Pancreas (tissue), 10 donors: ENCODE measurements around the gene TXNDC15. TPM values are rescaled to one million over a fixed set of nuclear protein-coding genes. Genes with fewer than 3 reads are reported as not detected.
"Not testable (repeated sequence)": the region's sequence is repeated elsewhere in the genome, so short reads cannot be mapped to it uniquely, and the experiment has no call there.

ENCODE experiments used
- ATAC-seq, 4 donors: fragments of 200-7000 bp; cut with Tn5 transposase; one replicate each; pipeline versions ENCODE4 v1.8.0 to v1.9.1; 2020; ENCODE audit warnings: mild to moderate bottlenecking in 4 of 4, moderate library complexity in 4 of 4
- DNase-seq, 6 donors: peaks; one replicate each; pipeline ENCODE4 v3.0.0-alpha.2; 2020
- FAIRE-seq: peaks from 2 replicates; lab custom pipeline; 2012; peaks lifted over from hg19 to GRCh38; lab: Jason Lieb, UNC
- H3K27ac ChIP-seq, 4 donors: fragments of 200-600 bp; sonication (generic); 1 replicate in 3 of 4; 2 replicates in 1 of 4; pipeline versions ENCODE4 v1.5.0 to v1.8.0; 2020
- H3K27me3 ChIP-seq, 4 donors: fragments of 200-600 bp; one replicate each; pipeline ENCODE4 v1.8.0; 2021
- H3K36me3 ChIP-seq, 3 donors: fragments of 200-600 bp; sonication (generic) in 1 of 3; one replicate each; pipeline versions ENCODE4 v1.5.0 to v1.8.0; 2020 to 2021
- H3K4me1 ChIP-seq, 3 donors: fragments of 200-600 bp; one replicate each; pipeline ENCODE4 v1.8.0; 2021
- H3K4me3 ChIP-seq, 4 donors: fragments of 200-600 bp; sonication (generic) in 2 of 4; one replicate each; pipeline versions ENCODE4 v1.5.0 to v1.8.0; 2020 to 2021
- H3K9me3 ChIP-seq, 4 donors: fragments of 200-600 bp; one replicate each; pipeline ENCODE4 v1.8.0; 2021
- WGBS, 2 donors: extraction: QIAGEN DNeasy Blood & Tissue Kit; methylation state at CpG; one replicate each; pipeline ENCODE4 v1.1.7; 2013; 5-methylcytosine and 5-hydroxymethylcytosine counted together
- intact Hi-C, 3 donors: fragments of 100-400 bp; cut with DNase I; formaldehyde crosslinking; loops; one replicate each; pipeline versions ENCODE4 v1.11.1 to v1.14.2; 2022
- polyA plus RNA-seq, 2 donors: library from polyadenylated mRNA; stranded (reverse); fragments of 200-250 nt; gene quantifications; one replicate each; pipeline ENCODE4 v1.2.3, GENCODE V29; 2013
- total RNA-seq, 6 donors: library from RNA; stranded (reverse); fragmentation: NEBNext Ultra II Directional in 4 of 6; extraction: Animal tissue kit (Norgen Biotek cat#: 25700) in 4 of 6; gene quantifications; one replicate each; pipeline versions ENCODE4 v1.2.1 to v1.2.4, GENCODE V29; 2021 to 2023
- TF ChIP-seq, protein P1 (sequence below), 4 donors: fragments of 200-600 bp; sonication (generic) in 3 of 4; IDR thresholded peaks; one replicate each; pipeline versions ENCODE4 v1.5.0 to v1.8.0; 2021; ENCODE audit warnings: antibody characterized with exemption in 4 of 4
- donor health status: healthy with polysubstance abuse.
- donor health status: DM: no; HTN: no; CAD: no; lungs with moderate emphysema.
- donor health status: DM: no; HTN: no; CAD: no.
- donor health status: control.
- donor health status: control.
- donor health status: Bipolar disorder and iron deficiency.
- donor health status: DM: yes; HTN: yes; CAD: no.
- donor health status: DM: no; HTN: no; CAD: no.
- donor health status: DM: no; HTN: no; CAD: no.
- donor health status: DM: yes; HTN: yes; CAD: no.

Gene TXNDC15
- total and polyA plus RNA-seq, 8 donors = 26.2 to 61.5 (median 34.2) TPM

DNA sequence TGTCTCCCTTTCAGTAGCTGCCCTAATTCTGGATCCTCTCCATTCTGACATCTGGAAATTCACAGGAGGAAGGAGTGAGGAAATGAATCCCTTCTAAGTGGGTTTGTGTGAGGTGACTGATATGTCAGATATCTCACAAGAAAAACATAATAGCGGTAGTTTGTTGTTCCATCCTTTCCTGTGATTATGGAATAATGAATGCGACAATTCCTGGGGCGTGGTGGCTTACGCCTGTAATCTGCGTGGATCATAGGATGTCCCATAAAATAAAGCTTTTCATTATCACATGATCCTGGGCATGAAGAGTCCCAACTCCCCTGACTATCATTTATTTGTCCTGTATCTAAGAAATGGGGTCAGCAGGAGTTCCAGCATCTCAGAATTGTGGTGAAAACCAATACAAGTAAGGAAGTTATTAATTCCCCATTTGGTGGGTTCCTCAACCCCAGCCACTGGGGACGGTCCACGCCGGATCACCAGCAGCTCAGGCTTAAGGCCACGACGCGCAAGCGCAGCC is 28.8 kb upstream of the TXNDC15 start:
- Histone ChIP-seq H3K27me3 (no peaks in the 10 kb centered on the region), H3K4me1 (peaks cover 0 to 18% (median 8%) of the 10 kb centered on the region in 3 donors), H3K4me3 (peak overlapping the region in 3 of 4 donors; percentile 66 to 83 (median 80)), H3K27ac (peak overlapping the region; percentile 81 to 93 (median 90)), H3K36me3 (no peaks in the 10 kb centered on the region), H3K9me3 (no peaks in the 10 kb centered on the region)
- FAIRE-seq (no peak), DNase-seq (no peak), ATAC-seq (peak in 1 of 4 donors; percentile 2)
- TF ChIP-seq, protein P1, sequence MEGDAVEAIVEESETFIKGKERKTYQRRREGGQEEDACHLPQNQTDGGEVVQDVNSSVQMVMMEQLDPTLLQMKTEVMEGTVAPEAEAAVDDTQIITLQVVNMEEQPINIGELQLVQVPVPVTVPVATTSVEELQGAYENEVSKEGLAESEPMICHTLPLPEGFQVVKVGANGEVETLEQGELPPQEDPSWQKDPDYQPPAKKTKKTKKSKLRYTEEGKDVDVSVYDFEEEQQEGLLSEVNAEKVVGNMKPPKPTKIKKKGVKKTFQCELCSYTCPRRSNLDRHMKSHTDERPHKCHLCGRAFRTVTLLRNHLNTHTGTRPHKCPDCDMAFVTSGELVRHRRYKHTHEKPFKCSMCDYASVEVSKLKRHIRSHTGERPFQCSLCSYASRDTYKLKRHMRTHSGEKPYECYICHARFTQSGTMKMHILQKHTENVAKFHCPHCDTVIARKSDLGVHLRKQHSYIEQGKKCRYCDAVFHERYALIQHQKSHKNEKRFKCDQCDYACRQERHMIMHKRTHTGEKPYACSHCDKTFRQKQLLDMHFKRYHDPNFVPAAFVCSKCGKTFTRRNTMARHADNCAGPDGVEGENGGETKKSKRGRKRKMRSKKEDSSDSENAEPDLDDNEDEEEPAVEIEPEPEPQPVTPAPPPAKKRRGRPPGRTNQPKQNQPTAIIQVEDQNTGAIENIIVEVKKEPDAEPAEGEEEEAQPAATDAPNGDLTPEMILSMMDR (IDR thresholded peaks at IDR 0.05) = no peak
- 6% methylated on average over 12 of the region's 12 CpGs for WGBS, 2 donors
- intact Hi-C loops = no loop called here

DNA sequence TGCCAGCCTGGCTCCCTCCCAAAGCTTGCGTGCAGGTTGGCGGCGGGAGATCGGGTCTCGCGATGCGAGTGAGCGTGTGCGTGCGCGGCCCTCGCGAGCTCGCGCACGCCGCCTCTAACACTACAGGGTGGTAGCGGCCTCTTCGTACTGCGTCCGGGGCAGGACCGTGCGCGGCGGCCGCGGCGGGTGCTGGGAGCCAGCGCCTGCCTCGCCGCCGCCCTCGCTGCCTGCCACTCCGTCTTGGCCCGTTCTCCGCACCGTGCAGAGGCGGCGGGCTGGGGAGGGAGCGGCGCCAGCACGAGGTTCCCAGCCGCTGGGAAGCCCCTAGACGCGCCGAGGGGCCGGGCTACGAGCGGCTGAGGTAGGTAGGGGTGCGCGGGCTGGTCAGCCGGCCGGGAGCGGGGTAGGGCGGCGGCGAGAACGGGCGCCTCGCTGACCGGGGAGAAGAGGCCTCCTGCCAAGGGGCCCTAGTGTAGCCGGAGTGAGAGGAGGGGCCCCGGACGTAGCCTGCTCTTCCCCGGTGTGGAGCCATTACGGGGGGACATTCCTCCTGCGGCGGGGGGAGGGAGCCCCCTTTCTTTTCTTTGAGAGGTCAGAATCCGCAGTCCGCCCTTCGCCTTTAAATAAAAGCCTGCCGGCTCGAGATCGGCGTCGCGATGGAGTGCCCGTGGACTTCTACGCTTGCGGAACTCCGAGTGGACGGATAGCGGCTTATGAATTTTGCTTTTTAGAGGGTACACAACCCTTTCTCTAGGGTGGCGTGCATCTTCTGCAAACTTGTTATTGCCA is 28.1 kb upstream of the TXNDC15 start, which contains the start of gene C5orf24:
Gene C5orf24 (plus strand): TSS at position 117 of the 789 bp plus-strand sequence. CDS start 8,933 bp downstream, outside the sequence.
- Histone ChIP-seq H3K4me1 (peaks cover 0 to 18% (median 9%) of the 10 kb centered on the region in 3 donors), H3K27ac (peak within 1 kb of the TSS; percentile 81 to 93 (median 90)), H3K36me3 (no peaks in the 10 kb centered on the region), H3K9me3 (no peaks in the 10 kb centered on the region), H3K4me3 (peak within 1 kb of the TSS; percentile 66 to 90 (median 82)), H3K27me3 (no peaks in the 10 kb centered on the region)
- peak; percentile 93 to 99 (median 96) for DNase-seq
- TF ChIP-seq, protein P1 (IDR thresholded peaks at IDR 0.05) = no peak
- ATAC-seq = peak; percentile 96 to 99 (median 98)
- WGBS, 2 donors = 0 to 1% methylated on average over 71 to 84 of the region's 84 CpGs
- intact Hi-C loops = no loop called here
- FAIRE-seq = no peak

DNA sequence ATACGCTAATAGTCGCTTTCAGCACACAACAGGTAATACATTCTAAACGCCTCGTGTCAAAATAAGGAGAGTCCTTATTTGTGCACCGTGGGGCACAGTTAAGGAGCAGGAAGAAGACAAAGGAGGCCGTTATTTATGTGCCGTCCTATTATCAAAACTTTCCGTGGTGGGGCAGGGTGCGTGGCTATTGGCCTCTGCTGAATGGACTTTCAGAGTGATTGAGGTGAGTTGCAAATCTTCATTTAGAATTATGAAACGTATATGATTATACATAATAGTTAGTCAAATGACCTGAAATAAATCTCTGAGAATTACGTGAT is 27.6 kb upstream of the TXNDC15 start:
- 0 to 1% methylated on average over 11 of the region's 11 CpGs for WGBS, 2 donors
- Histone ChIP-seq H3K27me3 (no peaks in the 10 kb centered on the region), H3K4me3 (peak overlapping the region; percentile 66 to 90 (median 82)), H3K9me3 (no peaks in the 10 kb centered on the region), H3K4me1 (peaks cover 0 to 18% (median 11%) of the 10 kb centered on the region in 3 donors), H3K27ac (peak overlapping the region; percentile 81 to 93 (median 90)), H3K36me3 (no peaks in the 10 kb centered on the region)
- TF ChIP-seq, protein P1 (IDR thresholded peaks at IDR 0.05) = no peak
- intact Hi-C loops = no loop called here
- ATAC-seq (peak in 3 of 4 donors; percentile 1 to 2 (median 1)), DNase-seq (no peak), FAIRE-seq (no peak)

DNA sequence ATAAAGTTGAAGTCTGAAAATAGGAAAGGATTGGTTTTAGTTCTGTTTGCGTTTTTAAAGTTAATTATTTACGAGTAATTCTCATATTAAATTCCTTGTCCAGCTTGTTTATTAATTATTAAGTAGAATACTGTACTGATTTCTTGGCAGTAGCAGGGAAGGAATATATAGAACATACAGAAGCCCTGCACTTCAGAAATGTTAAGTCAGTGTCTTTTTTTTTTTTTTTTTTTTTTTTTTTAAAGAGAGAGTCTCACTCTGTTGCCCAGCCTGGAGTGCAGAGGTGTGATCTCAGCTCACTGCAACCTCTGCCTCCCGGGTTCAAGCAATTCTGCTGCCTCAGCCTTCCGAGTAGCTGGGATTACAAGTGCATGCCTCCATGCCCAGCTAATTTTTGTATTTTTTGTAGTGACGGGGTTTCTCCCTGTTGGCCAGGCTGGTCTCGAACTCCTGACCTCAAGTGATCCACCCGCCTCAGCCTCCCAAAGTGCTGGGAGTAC is 24.7 kb upstream of the TXNDC15 start:
- DNase-seq, H3K27me3 ChIP-seq, H3K27ac ChIP-seq, H3K9me3 ChIP-seq, intact Hi-C loops, H3K36me3 ChIP-seq, ATAC-seq, H3K4me3 ChIP-seq, FAIRE-seq: not testable (repeated sequence)
- H3K4me1 ChIP-seq = peaks cover 0 to 27% (median 18%) of the 10 kb centered on the region in 3 donors
- WGBS, 2 donors = 68 to 69% methylated on average over 7 of the region's 7 CpGs

DNA sequence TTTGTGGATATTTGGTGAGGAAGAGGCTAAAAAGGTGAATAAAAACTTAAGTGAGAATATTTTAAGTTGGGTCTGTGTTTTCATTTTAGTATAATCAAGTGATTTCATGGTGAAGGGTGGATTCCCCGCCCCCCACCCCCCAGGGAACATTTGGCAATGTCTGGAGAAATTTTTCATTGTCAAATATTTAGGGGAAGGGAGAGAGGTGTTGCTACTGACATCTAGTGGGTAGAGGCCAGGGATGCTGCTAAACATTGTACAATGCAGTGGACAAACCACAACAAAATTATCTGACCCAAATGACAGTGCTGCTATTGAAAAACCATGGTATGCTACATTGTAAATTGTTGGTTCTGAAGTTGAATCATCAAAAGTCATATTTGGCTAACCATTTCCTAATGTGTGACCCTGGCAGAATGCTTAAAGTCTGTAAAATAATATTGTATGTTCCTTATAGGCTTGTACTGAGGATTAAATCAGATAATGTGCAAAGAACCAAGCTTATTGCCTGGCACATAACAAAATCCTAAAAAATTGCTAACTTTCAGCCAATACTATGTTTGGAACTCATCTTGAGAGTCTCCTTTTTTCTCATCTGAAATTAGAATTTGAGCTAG is 22.8 kb upstream of the TXNDC15 start:
- intact Hi-C loops = no loop called here
- TF ChIP-seq, protein P1 (IDR thresholded peaks at IDR 0.05) = no peak
- FAIRE-seq = no peak
- Histone ChIP-seq H3K9me3 (no peaks in the 10 kb centered on the region), H3K27me3 (no peaks in the 10 kb centered on the region), H3K4me3 (no peak overlapping the region), H3K36me3 (peaks cover 0 to 16% (median 6%) of the 10 kb centered on the region in 3 donors), H3K27ac (no peak overlapping the region), H3K4me1 (peaks cover 0 to 23% (median 18%) of the 10 kb centered on the region in 3 donors)
- 44 to 45% methylated on average over 1 of the region's 1 CpG for WGBS, 2 donors
- peak in 2 of 4 donors; percentile 30 to 55 for ATAC-seq
- no peak for DNase-seq

DNA sequence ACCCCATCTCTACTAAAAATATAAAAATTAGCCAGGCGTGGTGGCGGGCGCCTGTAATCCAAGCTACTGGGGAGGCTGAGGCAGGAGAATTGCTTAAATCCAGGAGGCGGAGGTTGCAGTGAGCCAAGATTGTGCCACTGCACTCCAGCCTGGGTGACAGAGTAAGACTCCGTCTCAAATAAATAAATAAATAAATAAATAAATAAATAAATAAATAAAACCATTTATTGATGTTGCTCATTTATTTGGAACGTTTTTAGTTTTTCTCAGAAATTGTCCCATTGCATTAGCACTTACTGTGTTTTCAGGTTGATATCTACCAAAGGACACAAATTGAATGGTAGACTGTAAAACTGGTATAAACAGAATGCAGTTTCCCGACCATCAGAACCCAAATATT is 17.7 kb upstream of the TXNDC15 start:
- H3K4me3 ChIP-seq, H3K4me1 ChIP-seq, H3K9me3 ChIP-seq, FAIRE-seq, H3K27ac ChIP-seq, ATAC-seq, DNase-seq, H3K27me3 ChIP-seq, intact Hi-C loops: not testable (repeated sequence)
- peaks cover 0 to 41% (median 6%) of the 10 kb centered on the region in 3 donors for H3K36me3 ChIP-seq
- 90% methylated on average over 7 of the region's 7 CpGs for WGBS, 2 donors
